Epidermal melanocyte (primary cell): ENCODE measurements around the gene CACNA1E.

Experiments used
- DNase-seq: peaks from one replicate; pipeline ENCODE4 v3.0.0; 2011; ENCODE audit warnings: low spot score; ENCODE audit not compliant: insufficient read length

CACNA1E gene

GRCh38 chr1:181680332-181680731 lies 197.0 kb downstream of the CACNA1E start:
- DNase-seq, result no peak

- no peak for DNase-seq
These were observed 197.6 kb downstream of the CACNA1E start for GRCh38 chr1:181680871-181681270.

DNA sequence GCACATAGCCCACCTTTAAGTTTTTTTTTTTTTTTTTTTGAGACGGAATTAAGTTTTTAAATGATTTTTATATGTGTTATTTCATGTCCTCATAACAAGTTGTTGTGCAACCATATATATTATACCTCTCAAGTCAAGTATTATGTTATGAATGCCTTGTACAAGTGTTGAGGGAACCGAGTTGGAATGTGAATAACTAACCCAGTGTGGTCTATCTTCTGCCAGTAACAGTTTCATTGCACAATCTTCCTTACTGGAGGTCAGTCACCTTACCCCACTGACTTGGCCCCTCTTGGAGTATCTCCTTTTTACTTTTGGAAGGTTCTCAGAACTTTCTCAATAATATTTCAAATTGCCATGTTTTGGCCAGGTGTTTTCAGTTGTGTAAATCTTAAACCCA lies 201.9 kb downstream of the CACNA1E start:
- no peak for DNase-seq

DNA sequence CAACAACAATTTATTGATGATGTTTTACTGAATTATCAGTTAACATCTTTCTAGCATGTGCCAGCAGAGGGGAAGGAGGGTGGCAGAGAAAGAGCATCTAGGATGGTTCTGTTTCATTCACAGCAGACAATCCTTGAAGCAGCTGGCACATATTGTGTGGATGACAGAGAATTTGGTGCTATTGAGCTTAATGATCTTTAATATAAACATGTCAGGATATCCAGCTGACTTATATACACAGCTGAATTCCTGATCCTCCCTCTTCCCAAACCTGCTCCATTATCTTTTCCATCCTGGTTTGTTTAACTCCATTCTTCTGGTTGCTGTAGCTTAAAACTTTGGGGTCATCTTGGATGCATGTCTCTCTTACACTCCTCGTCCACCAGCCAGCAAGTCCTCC lies 218.6 kb downstream of the CACNA1E start:
- DNase-seq, result no peak

- no peak for DNase-seq
These were observed 221.2 kb downstream of the CACNA1E start for GRCh38 chr1:181704546-181704945.

GRCh38 chr1:181711820-181712219 lies 228.5 kb downstream of the CACNA1E start:
- no peak for DNase-seq

GRCh38 chr1:181712711-181713110 lies 229.4 kb downstream of the CACNA1E start:
- DNase-seq, result no peak

- DNase-seq, result no peak
These were observed 231.1 kb downstream of the CACNA1E start for GRCh38 chr1:181714428-181714827.

GRCh38 chr1:181718034-181718433 lies 234.7 kb downstream of the CACNA1E start:
- DNase-seq, result no peak

GRCh38 chr1:181726320-181727012 lies 243.1 kb downstream of the CACNA1E start:
- no peak for DNase-seq

DNA sequence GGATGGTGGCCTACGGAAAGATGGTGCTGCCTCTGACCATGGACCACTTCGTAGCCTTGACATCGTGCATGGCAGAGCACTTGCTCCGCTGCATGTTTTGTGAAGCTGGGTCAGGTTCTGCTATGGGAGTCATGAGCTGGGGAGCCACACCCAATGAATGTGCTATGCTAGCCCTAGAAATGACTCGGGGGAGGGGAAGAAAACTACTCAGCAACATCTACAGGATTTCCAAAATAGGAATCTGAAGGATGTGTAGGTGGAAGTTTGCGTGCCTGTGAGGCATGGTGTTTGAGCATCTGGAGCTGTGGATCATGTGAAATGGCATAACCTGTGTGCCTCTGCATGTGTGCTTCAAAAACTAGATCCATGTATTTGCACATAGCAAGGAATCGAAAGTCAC lies 247.3 kb downstream of the CACNA1E start:
- DNase-seq, result no peak

DNA sequence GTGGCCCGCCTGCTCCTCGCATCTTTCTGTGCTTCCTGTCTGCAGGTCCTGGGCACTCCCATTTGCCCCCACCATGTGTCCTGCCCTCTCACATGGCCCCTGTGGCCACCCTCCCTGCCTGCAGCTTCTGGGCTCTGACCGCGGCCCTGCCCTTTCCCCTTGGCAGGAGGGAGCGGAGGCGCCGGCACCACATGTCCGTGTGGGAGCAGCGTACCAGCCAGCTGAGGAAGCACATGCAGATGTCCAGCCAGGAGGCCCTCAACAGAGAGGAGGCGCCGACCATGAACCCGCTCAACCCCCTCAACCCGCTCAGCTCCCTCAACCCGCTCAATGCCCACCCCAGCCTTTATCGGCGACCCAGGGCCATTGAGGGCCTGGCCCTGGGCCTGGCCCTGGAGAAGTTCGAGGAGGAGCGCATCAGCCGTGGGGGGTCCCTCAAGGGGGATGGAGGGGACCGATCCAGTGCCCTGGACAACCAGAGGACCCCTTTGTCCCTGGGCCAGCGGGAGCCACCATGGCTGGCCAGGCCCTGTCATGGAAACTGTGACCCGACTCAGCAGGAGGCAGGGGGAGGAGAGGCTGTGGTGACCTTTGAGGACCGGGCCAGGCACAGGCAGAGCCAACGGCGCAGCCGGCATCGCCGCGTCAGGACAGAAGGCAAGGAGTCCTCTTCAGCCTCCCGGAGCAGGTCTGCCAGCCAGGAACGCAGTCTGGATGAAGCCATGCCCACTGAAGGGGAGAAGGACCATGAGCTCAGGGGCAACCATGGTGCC lies 249.1 kb downstream of the CACNA1E start:
- DNase-seq, result no peak

- DNase-seq, result no peak
These were observed 250.2 kb downstream of the CACNA1E start for GRCh38 chr1:181733486-181733885.

DNA sequence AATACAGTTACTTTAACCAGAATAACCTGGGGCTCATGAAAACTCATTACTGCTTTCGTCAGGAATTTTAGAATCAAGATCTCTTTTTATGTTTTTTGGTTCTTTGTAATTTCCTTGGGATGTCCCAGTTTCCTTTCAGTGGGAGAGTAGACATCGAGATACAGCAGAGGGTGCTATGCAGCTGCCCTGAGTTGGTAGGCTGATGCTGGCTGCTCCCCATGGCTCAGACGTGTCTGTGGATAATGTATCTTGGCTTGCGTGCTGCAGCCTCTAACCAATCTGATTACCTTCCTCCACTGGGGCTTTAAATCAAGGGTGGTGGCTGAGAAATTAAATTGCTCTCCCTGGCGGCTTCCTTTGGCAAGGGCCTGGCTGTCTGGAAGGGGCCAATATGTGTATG lies 253.7 kb downstream of the CACNA1E start:
- DNase-seq, result no peak

GRCh38 chr1:181739214-181739613 lies 255.9 kb downstream of the CACNA1E start:
- no peak for DNase-seq

DNA sequence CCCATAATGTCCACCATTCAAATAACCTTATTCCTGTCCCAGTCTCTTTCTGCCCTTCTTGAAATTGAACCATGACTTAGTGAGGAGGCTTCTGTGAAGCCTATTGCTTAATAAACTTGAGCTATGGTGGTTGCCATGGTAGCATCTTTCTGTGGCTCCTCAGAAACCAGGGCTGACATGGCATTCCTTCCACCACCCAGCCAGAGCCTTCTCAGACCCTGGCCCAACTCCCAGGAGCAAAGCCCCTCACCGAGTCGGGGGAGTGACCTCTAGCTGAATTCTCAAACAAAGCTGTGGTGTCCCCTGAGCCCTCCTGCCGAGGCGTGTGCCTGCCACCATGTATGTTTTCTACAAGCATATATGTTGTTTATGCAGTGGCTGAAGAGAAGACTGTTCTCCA lies 259.1 kb downstream of the CACNA1E start:
- no peak for DNase-seq

DNA sequence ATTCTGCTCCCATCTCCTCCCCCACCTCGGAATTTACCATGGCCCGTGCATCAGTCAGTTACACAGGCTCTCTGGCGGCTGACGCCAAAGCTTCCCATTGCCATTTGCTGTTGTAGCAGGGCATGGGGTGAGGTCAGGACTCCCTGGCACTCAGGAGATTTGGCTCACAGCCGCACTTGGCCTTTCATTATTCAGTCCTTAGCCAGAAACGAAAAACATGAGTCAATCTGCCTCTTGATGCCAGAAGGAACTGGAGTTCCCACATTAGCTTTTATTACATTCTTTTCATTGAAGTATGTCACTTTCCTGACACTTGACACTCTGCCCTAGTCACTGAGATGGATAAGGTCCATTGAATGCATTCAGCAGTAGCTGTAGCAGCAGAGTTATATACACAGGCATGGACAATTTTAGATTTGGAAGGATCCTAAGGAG lies 260.6 kb downstream of the CACNA1E start:
- no peak for DNase-seq

DNA sequence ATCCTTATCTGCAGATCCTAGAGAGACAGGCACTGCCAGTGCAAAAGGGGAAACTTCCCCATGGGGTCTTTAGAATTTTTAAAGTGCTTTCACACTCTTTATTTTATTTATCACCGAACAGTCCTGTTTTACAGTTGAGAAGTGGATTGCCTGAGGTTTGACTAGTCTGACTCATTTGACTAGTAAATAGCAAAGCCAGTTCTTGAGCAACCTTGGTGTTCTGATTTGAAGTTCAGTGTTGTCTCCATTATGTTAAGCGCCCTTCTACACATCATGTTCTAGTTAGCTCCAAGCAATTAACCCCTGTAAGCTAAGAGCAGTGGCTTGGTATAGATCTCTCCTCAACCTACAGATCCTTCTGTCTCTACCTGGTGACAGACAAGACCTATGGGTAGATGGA lies 262.9 kb downstream of the CACNA1E start:
- no peak for DNase-seq

DNA sequence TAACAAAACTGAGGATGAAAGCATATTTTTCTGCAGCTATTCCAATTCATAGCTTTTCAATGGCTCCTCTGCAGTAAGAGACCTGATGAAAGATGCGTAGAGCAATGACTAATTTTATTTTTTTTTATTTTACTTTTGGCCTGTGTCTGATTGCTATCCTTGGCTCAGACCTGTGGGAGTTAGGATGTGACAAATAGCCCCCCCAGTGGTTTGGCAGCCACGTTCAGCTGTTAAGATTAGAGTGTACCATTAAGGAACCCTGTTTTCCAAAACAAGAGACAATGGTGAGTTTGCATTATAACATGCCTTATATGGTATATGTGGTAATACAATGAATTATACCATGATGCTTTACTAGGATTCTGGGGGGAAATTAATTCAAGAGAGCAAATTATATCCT lies 264.7 kb downstream of the CACNA1E start:
- DNase-seq, result no peak

DNA sequence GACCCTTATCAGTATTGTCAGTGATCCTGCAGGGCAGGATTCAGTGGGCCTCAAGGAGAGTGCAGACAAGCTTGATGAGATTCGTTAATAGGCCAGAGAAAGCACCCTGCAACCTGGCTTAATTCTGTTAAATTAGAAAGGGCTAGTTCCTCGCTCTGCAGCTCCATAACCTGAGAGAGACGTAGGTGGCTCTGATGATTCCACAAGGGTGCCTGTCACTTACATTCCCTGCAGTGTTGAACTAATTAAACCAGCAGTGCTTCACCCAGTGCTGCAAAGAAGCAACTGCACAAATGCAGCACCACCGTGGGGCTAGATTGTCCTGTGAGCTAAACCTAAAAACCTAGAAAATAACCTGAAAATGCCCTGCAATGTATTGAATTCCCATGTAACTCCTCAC lies 270.8 kb downstream of the CACNA1E start:
- DNase-seq, result no peak

DNA sequence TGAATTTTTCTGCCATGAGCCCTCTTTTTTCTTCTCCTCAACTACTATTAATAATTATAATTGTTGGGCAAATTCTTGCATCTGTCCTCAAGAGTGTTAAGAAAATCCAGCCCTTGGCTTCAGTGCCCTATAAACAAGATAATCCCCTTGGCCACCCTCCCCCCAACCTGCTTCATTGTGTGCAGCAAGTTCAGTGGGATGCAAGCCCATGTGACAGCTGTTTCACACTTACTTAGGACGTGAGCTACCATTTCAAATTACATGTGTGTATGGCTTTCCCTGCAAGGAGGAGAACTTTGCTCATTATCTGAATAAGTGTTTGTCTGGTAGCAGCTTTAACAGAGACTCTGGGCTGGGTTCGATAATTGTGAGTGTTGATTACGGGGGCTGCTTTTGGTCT lies 276.2 kb downstream of the CACNA1E start:
- DNase-seq, result no peak

GRCh38 chr1:181763736-181764135 lies 280.4 kb downstream of the CACNA1E start:
- no peak for DNase-seq

DNA sequence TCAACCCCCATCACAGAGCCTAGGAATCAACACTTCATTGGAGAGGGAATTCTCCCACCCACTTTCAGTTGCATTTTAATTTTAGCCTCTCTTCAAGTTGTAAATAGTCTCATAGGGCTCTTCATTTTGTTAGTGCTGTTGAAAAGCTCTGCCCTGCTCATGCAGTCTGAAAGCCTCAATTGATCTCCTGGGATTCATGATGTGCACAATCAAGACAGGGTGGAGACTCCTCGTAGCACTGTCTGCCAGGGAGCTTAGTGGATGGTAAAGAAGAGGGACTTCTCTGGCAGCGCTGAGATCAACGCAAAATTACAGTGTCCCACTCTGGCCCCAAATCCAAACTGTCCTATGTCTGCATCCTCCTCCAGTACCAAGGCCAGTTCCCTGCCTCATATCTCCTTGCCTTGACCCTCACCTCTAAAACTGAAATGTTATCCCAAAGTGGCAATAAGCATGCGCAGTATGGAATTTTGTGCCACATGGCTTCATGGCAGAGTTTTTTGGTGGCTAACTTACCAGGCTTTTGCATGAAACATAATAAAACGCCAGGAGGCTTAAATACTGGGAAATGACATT lies 282.2 kb downstream of the CACNA1E start:
- no peak for DNase-seq
